ENCODE data around the gene EIF2B5.

EIF2B5 gene

DNA sequence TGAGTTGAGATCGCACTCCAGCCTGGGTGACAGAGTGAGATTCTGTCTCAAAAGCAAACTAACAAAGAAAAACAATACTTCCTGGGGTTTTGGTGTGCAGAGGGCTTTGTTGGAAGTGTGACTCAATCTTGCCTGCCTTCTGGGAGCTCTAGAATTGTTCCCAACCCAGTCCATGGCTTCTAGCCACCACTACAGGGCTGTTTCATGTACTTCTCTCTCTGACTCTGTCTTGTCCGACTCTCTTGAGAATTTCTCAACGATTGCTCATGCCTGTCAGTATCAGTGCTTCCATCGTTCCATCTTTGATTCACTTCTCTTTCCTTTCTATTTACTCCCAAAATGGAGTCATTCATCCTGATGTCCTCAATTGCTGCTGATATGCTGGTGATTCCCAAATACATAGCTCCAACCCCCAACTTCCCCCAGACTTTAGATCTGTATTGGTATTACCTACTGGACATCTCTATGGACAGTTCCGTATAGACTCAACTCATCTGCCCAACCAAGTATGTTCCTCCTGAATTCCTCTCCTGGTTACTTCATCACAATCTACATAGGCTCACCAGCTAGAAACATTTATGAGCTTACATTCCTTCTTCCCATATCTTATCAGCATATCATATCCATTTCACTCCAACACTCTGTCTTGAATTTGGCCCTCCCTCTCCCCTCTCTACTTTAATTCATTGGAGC, 37.7 kb downstream of the EIF2B5 start:
- TF ChIP-seq, protein P1, sequence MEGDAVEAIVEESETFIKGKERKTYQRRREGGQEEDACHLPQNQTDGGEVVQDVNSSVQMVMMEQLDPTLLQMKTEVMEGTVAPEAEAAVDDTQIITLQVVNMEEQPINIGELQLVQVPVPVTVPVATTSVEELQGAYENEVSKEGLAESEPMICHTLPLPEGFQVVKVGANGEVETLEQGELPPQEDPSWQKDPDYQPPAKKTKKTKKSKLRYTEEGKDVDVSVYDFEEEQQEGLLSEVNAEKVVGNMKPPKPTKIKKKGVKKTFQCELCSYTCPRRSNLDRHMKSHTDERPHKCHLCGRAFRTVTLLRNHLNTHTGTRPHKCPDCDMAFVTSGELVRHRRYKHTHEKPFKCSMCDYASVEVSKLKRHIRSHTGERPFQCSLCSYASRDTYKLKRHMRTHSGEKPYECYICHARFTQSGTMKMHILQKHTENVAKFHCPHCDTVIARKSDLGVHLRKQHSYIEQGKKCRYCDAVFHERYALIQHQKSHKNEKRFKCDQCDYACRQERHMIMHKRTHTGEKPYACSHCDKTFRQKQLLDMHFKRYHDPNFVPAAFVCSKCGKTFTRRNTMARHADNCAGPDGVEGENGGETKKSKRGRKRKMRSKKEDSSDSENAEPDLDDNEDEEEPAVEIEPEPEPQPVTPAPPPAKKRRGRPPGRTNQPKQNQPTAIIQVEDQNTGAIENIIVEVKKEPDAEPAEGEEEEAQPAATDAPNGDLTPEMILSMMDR (conservative IDR thresholded peaks at IDR 0.05; ENCODE audit: low read length), result no peak
- peak; percentile 92 for DNase-seq (ENCODE audit: low read depth)
- H3K4me3 ChIP-seq (ENCODE audit: low read length), result no peak overlapping the region

DNA sequence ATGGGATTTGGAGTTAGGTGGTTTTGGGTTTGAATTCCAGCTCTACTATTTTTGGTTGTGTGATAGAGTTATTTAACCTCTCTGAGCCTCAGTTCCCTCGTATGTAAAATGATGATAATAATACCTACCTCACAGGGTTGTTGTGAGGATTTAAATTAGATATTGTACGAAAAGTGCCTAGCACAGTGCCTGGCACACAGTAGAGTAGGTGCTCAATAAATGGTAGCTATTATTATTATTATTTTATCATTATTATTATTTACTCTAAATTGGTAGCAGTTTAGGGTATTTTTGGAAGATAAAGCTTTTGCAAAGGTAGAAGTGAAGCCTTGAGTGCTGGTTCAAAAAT, 38.2 kb downstream of the EIF2B5 start:
- TF ChIP-seq, protein P1 (conservative IDR thresholded peaks at IDR 0.05; ENCODE audit: low read length), result no peak

DNA sequence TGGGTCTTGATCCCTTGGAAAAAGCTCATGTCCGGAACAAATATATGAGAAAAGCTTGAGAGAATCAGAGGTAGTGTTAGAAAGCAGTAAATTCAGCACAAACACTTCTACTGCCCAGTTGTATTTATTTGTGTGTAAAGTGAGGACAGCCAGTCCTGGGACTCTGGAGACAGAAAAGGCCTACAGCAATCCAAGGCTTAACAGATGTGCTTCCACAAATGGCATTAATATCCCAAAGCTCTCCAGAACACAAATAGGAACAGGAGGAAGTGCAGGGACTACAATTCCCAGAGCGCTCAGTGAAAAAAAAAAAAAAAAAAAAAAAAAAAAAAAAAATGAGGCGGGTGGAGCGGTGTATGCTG, 39.1 kb downstream of the EIF2B5 start:
- DNase-seq (ENCODE audit: low read depth), result no peak
- TF ChIP-seq, protein P1 (conservative IDR thresholded peaks at IDR 0.05; ENCODE audit: low read length), result no peak
- no peak overlapping the region for H3K4me3 ChIP-seq (ENCODE audit: low read length)

More for the DNA sequence above, 38.2 kb downstream of the EIF2B5 start:
- H3K4me3 ChIP-seq (ENCODE audit: low read length), result no peak overlapping the region
- no peak for DNase-seq (ENCODE audit: low read depth)

DNA sequence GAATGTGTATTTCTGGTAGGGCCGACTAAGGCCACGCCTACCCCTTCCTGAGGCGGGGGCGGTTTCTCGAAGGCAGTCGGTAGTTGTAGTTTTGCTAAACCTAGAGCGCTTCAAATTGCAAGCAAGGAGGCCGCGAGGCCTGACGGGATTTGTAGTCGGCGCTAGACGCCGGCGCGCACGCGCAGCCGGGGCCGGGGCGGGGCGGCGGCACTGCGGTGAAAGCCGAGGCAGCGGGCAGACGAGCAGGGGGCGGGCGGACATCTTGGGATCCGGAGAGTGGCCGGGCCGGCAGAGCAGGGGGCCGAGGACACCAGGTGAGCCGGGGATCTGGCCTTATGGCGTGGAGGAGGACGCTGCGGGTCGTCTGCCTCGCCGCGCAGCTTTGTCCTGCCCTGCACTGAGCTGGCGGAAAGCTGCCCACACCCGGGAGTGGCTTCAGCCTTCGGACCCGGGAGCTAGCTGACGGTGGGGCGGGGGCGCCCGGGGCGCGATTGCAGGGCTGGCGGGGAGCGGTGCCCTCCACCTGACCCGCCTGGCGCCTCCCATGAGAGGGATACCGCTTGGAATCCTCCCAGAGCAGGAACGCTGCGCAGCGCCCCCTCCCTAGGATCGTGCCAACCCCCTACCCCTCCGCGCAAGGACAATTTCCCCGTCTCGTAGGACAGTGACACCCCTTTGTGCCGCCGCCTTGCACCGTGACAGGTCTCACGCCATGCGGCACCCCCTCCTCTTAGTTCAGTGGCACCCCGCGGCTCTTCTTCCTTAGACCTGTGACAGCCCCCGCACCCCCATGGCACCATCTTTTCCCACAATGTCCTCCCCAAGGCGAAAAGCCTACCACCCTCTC, 39.7 kb downstream of the EIF2B5 start, which contains the start of gene AP2M1:
Gene AP2M1 (plus strand): TSS at position 210 of the 847 bp plus-strand sequence. CDS start 2,139 bp downstream, outside the sequence.
- TF ChIP-seq, protein P1 (conservative IDR thresholded peaks at IDR 0.05; ENCODE audit: low read length), result no peak
- DNase-seq (ENCODE audit: low read depth), result peak; percentile 100

DNA sequence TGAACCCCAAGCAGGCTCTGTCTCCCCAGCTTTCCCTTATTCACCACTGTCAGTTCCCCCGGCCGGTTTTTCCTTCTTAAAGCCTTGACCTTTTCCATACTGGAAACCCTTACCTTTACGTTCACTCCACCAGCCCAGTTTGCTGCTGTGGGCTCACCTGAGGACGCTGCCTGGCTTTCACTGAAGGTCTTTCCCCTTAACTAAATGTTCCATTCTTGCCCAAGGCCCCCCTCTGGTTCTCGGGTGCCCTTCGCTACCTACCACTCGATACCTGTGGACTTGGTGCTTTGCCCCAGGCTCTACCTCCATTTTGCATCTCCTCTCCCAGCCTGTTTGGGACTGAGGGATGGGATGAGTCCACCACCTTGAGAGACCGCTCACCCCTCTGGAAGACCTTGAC, 40.3 kb downstream of the EIF2B5 start:
- TF ChIP-seq, protein P1 (conservative IDR thresholded peaks at IDR 0.05; ENCODE audit: low read length), result no peak
- peak overlapping the region; percentile 97 for H3K4me3 ChIP-seq (ENCODE audit: low read length)
- no peak for DNase-seq (ENCODE audit: low read depth)

More for the DNA sequence above, 39.7 kb downstream of the EIF2B5 start, which contains the start of gene AP2M1:
- H3K4me3 ChIP-seq (ENCODE audit: low read length), result peak within 1 kb of the TSS; percentile 97

DNA sequence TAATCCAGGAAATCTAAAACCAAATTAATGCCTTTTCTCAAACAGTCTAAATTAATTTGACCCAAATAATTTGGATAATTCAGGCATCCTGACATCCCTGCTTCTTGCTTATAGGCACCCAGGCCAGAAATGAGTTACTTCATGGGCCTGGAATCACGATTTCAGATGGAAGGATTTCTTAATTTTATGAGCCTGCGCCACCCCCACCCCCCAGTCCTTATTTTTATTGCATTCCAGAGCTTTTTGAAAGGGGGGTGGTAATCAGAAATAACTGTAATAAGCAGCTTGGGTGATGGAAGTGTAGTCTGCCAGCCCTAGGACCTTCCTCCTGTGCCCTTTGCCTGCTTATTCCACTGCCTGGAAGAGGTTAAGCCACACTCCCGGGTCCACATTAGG, 40.8 kb downstream of the EIF2B5 start:
- H3K4me3 ChIP-seq (ENCODE audit: low read length), result peak overlapping the region; percentile 97
- TF ChIP-seq, protein P1 (conservative IDR thresholded peaks at IDR 0.05; ENCODE audit: low read length), result no peak
- peak; percentile 65 for DNase-seq (ENCODE audit: low read depth)

Data from AG10803 (cell line).